Measurements from ENCODE around the gene CYB5R3. TPM values are rescaled to one million over a fixed set of nuclear protein-coding genes. Genes with fewer than 3 reads are reported as not detected.

CYB5R3 gene
- total RNA-seq, 1 donor from 2014 or later = 85.0 TPM

DNA sequence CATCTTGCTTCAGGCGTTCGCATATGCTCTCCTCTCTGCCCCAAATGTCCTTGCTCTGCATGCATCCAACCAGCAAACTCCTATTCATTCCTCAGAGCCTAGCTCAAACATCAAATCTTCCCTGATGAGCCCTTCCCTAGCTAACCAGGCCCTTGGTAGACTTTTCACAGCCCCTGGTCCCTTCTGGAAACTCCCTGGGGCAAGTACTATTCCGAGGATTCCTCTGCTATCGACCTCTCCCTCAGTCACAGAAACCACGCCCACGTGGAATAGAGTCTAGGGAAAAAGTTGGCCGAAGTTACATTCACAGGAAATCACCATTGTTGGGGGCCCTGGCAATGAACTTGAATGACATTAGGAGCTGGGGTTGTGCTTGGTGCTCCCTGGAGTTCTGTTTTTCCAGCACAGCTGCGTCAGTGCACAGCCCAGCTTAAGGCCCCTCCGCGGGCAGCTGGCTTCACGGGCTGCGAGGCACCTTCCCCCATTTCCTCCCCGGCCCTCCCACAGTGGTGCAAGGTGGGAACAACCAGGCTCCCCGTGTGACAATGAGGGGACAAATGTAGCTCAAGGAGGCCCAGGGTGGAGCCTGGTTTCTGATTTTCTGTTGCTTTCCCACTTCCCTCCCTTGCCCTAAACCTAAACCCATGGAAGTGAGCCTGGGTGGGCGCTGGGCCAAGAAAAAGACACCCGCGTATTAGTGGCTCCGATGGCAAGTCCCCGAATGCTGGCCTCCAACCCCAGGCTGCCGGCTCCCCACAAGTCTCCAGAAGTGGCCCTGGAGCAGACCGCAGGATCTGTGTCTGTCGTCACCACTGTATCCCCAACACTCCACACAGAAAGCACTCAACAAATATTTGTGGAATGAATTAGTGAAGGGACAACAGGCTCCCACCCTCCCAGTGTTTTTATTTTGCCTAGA is 4.5 kb downstream of the CYB5R3 start:
- DNase-seq (ENCODE audit: low read depth) = no peak
- H3K27me3 ChIP-seq (ENCODE audit: control insufficient read depth, insufficient read depth, low read length) = no peaks in the 10 kb centered on the region
- TF ChIP-seq, protein P1, sequence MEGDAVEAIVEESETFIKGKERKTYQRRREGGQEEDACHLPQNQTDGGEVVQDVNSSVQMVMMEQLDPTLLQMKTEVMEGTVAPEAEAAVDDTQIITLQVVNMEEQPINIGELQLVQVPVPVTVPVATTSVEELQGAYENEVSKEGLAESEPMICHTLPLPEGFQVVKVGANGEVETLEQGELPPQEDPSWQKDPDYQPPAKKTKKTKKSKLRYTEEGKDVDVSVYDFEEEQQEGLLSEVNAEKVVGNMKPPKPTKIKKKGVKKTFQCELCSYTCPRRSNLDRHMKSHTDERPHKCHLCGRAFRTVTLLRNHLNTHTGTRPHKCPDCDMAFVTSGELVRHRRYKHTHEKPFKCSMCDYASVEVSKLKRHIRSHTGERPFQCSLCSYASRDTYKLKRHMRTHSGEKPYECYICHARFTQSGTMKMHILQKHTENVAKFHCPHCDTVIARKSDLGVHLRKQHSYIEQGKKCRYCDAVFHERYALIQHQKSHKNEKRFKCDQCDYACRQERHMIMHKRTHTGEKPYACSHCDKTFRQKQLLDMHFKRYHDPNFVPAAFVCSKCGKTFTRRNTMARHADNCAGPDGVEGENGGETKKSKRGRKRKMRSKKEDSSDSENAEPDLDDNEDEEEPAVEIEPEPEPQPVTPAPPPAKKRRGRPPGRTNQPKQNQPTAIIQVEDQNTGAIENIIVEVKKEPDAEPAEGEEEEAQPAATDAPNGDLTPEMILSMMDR (IDR thresholded peaks at IDR 0.05; ENCODE audit: insufficient read depth, low read length, poor library complexity, severe bottlenecking) = no peak
- no peak overlapping the region for H3K4me3 ChIP-seq (ENCODE audit: low read depth, low read length)
- H3K36me3 ChIP-seq (ENCODE audit: control insufficient read depth, insufficient read depth, low read length) = no peaks in the 10 kb centered on the region

DNA sequence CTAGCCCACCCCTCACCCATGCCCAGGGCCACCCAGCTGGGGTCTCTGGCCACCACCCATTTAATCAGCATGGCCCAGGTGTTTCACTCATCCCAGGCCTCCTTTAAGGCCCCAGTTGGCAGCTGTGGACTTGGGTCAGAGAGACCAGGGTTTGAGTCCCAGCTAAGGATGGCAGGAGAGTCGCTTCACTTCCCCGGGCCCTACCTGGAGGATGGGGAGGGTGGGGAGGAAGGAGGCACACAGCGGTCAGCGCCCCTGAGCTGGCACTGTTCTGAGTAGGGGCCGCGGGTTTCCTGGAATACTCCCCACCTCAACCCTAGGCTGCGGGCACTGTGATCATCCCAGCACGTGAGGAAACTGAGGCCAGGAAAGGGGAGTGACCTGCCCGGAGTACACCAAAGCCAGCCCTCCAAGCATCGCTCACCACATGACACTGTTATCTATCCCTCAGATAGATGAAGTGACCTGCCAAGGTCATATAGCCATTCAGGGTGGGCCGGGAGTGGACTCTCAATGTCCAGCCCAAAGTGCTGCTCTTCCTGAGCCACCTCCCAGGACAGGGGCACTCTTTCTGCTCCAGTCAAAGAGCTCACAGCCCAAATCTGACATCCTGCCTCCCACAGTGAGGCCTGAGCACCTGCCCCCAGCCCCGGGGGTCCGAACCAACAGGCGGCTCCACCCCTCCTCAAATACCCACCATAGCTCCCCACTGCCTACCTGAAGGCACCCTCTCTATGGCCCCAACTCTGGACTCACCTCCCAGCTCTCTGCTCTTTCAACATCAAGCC is 5.4 kb downstream of the CYB5R3 start:
- H3K4me3 ChIP-seq (ENCODE audit: low read depth, low read length) = no peak overlapping the region
- TF ChIP-seq, protein P1 (IDR thresholded peaks at IDR 0.05; ENCODE audit: insufficient read depth, low read length, poor library complexity, severe bottlenecking) = no peak
- H3K36me3 ChIP-seq (ENCODE audit: control insufficient read depth, insufficient read depth, low read length) = no peaks in the 10 kb centered on the region
- no peaks in the 10 kb centered on the region for H3K27me3 ChIP-seq (ENCODE audit: control insufficient read depth, insufficient read depth, low read length)
- no peak for DNase-seq (ENCODE audit: low read depth)

DNA sequence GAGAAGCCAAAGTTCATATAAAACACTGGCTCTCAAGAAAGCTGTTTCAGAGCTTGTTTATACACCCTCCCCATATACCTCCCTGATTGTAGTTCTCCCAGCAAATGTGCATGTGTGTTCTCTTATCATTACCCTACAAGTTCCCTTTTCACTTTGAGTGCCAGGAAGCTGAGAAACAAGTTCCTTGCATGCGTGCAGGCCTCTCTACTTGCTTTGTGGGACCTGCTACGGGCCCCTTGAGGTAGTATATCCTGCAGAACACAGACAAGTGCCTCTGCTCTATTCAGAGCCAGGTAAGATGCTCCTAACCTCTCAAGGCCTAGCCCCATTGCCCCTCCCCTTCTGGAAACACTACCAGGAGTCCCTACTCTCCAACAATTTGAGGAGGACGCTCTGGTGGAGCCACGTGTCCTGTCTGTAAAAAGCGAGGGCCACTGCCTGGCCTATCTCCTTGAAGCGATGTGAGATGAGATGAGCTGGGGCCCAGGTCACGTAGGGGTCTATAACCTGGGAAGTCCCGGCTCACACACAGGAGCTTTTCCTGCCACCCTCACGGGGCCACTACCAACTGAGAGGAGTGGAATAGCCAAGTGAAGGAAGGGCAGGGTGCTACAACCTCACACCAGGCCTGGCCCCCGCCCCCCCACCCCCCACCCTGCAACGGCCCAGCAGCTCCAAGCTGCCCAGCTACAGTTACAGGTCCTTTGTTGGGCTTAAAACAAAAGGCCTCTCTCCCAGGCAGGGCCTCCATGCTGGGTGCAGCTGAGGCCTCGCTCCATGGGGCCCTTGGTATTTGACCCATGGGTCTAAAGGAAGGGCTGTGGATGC is 6.2 kb downstream of the CYB5R3 start:
- TF ChIP-seq, protein P1 (IDR thresholded peaks at IDR 0.05; ENCODE audit: insufficient read depth, low read length, poor library complexity, severe bottlenecking) = no peak
- no peak for DNase-seq (ENCODE audit: low read depth)
- no peaks in the 10 kb centered on the region for H3K36me3 ChIP-seq (ENCODE audit: control insufficient read depth, insufficient read depth, low read length)
- H3K27me3 ChIP-seq (ENCODE audit: control insufficient read depth, insufficient read depth, low read length) = no peaks in the 10 kb centered on the region
- H3K4me3 ChIP-seq (ENCODE audit: low read depth, low read length) = no peak overlapping the region

DNA sequence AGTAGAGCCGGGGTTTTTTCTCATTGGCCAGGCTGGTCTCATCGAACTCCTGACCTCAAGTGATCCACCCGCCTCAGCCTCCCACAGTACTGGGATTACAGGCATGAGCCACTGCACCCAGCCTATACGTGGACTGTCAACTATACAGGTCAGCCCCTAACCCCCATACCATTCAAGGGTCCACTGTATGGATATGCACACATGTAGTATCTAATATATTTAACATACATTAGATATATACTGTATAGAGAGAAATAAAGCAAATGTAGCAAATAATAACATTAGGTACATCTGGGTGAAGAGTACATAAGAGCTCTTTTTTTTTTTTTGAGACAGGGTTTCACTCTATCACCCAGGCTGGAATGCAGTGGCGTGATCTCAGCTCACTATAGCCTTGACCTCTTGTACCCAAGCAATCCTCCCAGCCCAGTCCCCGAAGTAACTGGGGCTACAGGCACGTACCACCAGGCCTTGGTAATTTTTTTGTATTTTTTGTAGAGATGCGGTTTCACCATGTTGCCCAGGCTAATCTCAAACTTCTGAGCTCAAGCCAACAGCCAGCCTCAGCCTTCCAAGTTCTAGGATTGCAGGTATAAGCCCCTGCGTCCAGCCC is 7.3 kb downstream of the CYB5R3 start:
- TF ChIP-seq, protein P1 (IDR thresholded peaks at IDR 0.05; ENCODE audit: insufficient read depth, low read length, poor library complexity, severe bottlenecking) = no peak
- no peak for DNase-seq (ENCODE audit: low read depth)
- no peaks in the 10 kb centered on the region for H3K27me3 ChIP-seq (ENCODE audit: control insufficient read depth, insufficient read depth, low read length)
- no peak overlapping the region for H3K4me3 ChIP-seq (ENCODE audit: low read depth, low read length)
- H3K36me3 ChIP-seq (ENCODE audit: control insufficient read depth, insufficient read depth, low read length) = no peaks in the 10 kb centered on the region

DNA sequence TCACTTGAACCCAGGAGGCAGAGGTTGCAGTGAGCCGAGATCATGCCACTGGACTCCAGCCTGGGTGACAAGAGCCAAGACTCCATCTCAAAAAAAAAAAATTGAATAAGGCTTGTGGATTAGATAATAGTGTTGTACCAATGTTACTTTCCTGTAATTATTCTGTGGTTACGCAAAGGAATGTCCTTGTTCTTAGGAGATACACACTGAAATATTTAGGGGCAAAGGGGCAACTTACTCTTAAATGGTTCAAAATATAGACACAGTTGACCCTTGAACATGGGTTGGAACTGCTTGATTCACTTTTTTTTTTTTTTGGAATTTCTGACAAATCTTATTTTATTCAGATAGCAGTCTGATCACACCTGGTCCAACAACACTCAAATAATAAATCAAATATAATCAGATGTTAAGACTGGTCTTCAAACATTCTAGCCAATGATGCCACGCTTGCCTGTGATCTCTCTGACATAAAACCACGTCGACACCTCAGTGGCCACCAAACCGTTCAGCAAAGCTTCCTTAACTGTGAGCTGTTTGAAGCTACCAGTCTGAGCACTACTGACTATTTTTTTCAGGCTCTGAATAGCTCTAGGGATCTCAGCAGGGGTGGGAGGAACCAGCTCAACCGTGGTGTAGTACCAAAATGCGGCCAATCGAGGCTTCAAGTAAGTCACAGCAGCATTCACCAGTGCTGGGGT is 9.5 kb downstream of the CYB5R3 start:
- Histone ChIP-seq H3K4me3 (ENCODE audit: low read depth, low read length) (no peak overlapping the region), H3K36me3 (ENCODE audit: control insufficient read depth, insufficient read depth, low read length) (no peaks in the 10 kb centered on the region), H3K27me3 (ENCODE audit: control insufficient read depth, insufficient read depth, low read length) (no peaks in the 10 kb centered on the region)
- TF ChIP-seq, protein P1 (IDR thresholded peaks at IDR 0.05; ENCODE audit: insufficient read depth, low read length, poor library complexity, severe bottlenecking) = no peak
- DNase-seq (ENCODE audit: low read depth) = no peak
